Measurements from ENCODE around the gene ABTB2.

Gene ABTB2

GRCh38 chr11:34160049-34160721 is 197.6 kb downstream of the ABTB2 start:
- Histone ChIP-seq H3K27me3 (ENCODE audit: insufficient read depth, poor library complexity, severe bottlenecking) (no peaks in the 10 kb centered on the region), H3K4me3 (replicated peaks; ENCODE audit: insufficient read depth, low read length) (no peak overlapping the region), H3K27ac (replicated peaks) (no peak overlapping the region)
- no peak for TF ChIP-seq CTCF (IDR thresholded peaks at IDR 0.05; ENCODE audit: insufficient read depth, low read length)
- DNase-seq (ENCODE audit: low read depth in 1 of 2, low spot score in 1 of 2) = no peak

GRCh38 chr11:34158661-34159060 is 199.1 kb downstream of the ABTB2 start:
- DNase-seq (ENCODE audit: low read depth in 1 of 2, low spot score in 1 of 2) = peak in 1 of 2 experiments; percentile 58
- Histone ChIP-seq H3K4me3 (replicated peaks; ENCODE audit: insufficient read depth, low read length) (no peak overlapping the region), H3K27ac (replicated peaks) (no peak overlapping the region; the same call in 1 of the 2 replicates), H3K27me3 (ENCODE audit: insufficient read depth, poor library complexity, severe bottlenecking) (no peaks in the 10 kb centered on the region)
- TF ChIP-seq SPI1 (IDR thresholded peaks at IDR 0.05; ENCODE audit: borderline replicate concordance, low read depth) (0 out of 2 replicates have a peak, but pooled peaks have one; percentile 9), REST (IDR thresholded peaks at IDR 0.05; ENCODE audit: insufficient replicate concordance, low read depth) (no peak), GABPA (IDR thresholded peaks at IDR 0.05; ENCODE audit: low read depth) (no peak)

- Histone ChIP-seq H3K27me3 (ENCODE audit: insufficient read depth, poor library complexity, severe bottlenecking) (no peaks in the 10 kb centered on the region), H3K27ac (replicated peaks) (no peak overlapping the region), H3K4me3 (replicated peaks; ENCODE audit: insufficient read depth, low read length) (no peak overlapping the region)
- DNase-seq (ENCODE audit: low read depth in 1 of 2, low spot score in 1 of 2) = no peak
- TF ChIP-seq REST (IDR thresholded peaks at IDR 0.05; ENCODE audit: insufficient replicate concordance, low read depth) (no peak), POLR2AphosphoS5 (IDR thresholded peaks at IDR 0.05; ENCODE audit: low read depth) (no peak), CTCF (IDR thresholded peaks at IDR 0.05; ENCODE audit: insufficient read depth, low read length) (no peak), SPI1 (IDR thresholded peaks at IDR 0.05; ENCODE audit: borderline replicate concordance, low read depth) (no peak), GABPA (IDR thresholded peaks at IDR 0.05; ENCODE audit: low read depth) (no peak)
Observed at GRCh38 chr11:34157163-34157562, 200.6 kb downstream of the ABTB2 start.

- H3K27ac ChIP-seq (replicated peaks) = no peak overlapping the region
- no peak for TF ChIP-seq POLR2AphosphoS5 (IDR thresholded peaks at IDR 0.05; ENCODE audit: low read depth)
- TF ChIP-seq REST (IDR thresholded peaks at IDR 0.05; ENCODE audit: insufficient replicate concordance, low read depth) = no peak
- TF ChIP-seq SPI1 (IDR thresholded peaks at IDR 0.05; ENCODE audit: borderline replicate concordance, low read depth) = no peak
- TF ChIP-seq GABPA (IDR thresholded peaks at IDR 0.05; ENCODE audit: low read depth) = no peak
- no peak for TF ChIP-seq CTCF (IDR thresholded peaks at IDR 0.05; ENCODE audit: insufficient read depth, low read length)
Observed at GRCh38 chr11:34155757-34156062, 202.1 kb downstream of the ABTB2 start.

More at GRCh38 chr11:34155757-34156062, 202.1 kb downstream of the ABTB2 start:
- no peak for DNase-seq (ENCODE audit: low read depth in 1 of 2, low spot score in 1 of 2)
- H3K4me3 ChIP-seq (replicated peaks; ENCODE audit: insufficient read depth, low read length) = no peak overlapping the region
- no peaks in the 10 kb centered on the region for H3K27me3 ChIP-seq (ENCODE audit: insufficient read depth, poor library complexity, severe bottlenecking)
